H1 (cell line): ENCODE data around the gene CNNM3. TPM values are rescaled to one million over a fixed set of nuclear protein-coding genes. Genes with fewer than 3 reads are reported as not detected.
A peak's percentile ranks its signal among the peaks of the same experiment; 100 is the strongest.

Source experiments
- CTCF ChIA-PET: fragments of 300-600 bp; sonication (Branson Sonifier 250); formaldehyde crosslinking; loops from one replicate; lab custom pipeline; 2021; ENCODE audit not compliant: partially characterized antibody; lab: Charles Lee
- POLR2A ChIA-PET: fragments of 300-600 bp; sonication (Branson Sonifier 250); formaldehyde crosslinking; loops from one replicate; lab custom pipeline; 2021; ENCODE audit warnings: inconsistent platforms; ENCODE audit not compliant: partially characterized antibody; lab: Charles Lee
- DNase-seq, 2 experiments: peaks; one replicate each; pipeline versions ENCODE4 v3.0.0 to v3.0.0-alpha.2; 2010 to 2022; ENCODE audit warnings: low spot score in 2 of 2, low read depth in 1 of 2, mixed read lengths in 1 of 2
- FAIRE-seq: peaks from 2 replicates; lab custom pipeline; 2011; peaks lifted over from hg19 to GRCh38; lab: Jason Lieb, UNC
- H2AFZ ChIP-seq: 2 replicates; pipeline ENCODE4 v1.8.1; 2012; ENCODE audit warnings: low read length, inconsistent platforms
- H2AK5ac ChIP-seq: 2 replicates; pipeline ENCODE4 v1.6.1; 2013; ENCODE audit warnings: low read depth, low read length
- H2BK120ac ChIP-seq: replicated peaks from 2 replicates; pipeline ENCODE3; 2013; ENCODE audit warnings: low read depth, low read length, inconsistent platforms
- H2BK12ac ChIP-seq: 2 replicates; pipeline ENCODE4 v1.6.1; 2013; ENCODE audit warnings: low read depth, low read length
- H2BK15ac ChIP-seq: 2 replicates; pipeline ENCODE4 v1.6.1; 2013; ENCODE audit warnings: low read length
- H2BK20ac ChIP-seq: 2 replicates; pipeline ENCODE4 v1.6.1; 2013; ENCODE audit warnings: low read length
- H2BK5ac ChIP-seq: 2 replicates; pipeline ENCODE4 v1.6.1; 2013; ENCODE audit warnings: low read depth, low read length
- H3K14ac ChIP-seq: 2 replicates; pipeline ENCODE4 v1.6.1; 2013; ENCODE audit warnings: inconsistent platforms; ENCODE audit not compliant: insufficient read length
- H3K18ac ChIP-seq: 2 replicates; pipeline ENCODE4 v1.6.1; 2013; ENCODE audit warnings: low read length; ENCODE audit errors: extremely low read depth
- H3K23ac ChIP-seq: 2 replicates; pipeline ENCODE4 v1.6.1; 2013; ENCODE audit warnings: inconsistent platforms; ENCODE audit not compliant: insufficient read length
- H3K23me2 ChIP-seq: 2 replicates; pipeline ENCODE4 v1.6.1; 2013; ENCODE audit warnings: low read depth, low read length
- H3K27ac ChIP-seq: 2 replicates; pipeline ENCODE4 v1.6.1; 2011; ENCODE audit warnings: low read depth, low read length, inconsistent platforms
- H3K27me3 ChIP-seq, 4 experiments: replicated peaks in 1 of 4; 1 replicate in 1 of 4; 2 replicates in 3 of 4; pipeline versions ENCODE4 v1.6.1 to v1.8.1; 2011 to 2013; ENCODE audit warnings: low read length in 3 of 4, mild to moderate bottlenecking in 3 of 4, inconsistent platforms in 2 of 4, mixed read lengths in 2 of 4, moderate library complexity in 1 of 4; ENCODE audit not compliant: control insufficient read depth in 3 of 4, insufficient read depth in 3 of 4; ENCODE audit errors: extremely low read depth in 1 of 4
- H3K36me3 ChIP-seq, 4 experiments: 2 replicates each; pipeline versions ENCODE4 v1.6.1 to v1.8.1; 2011 to 2013; ENCODE audit warnings: mild to moderate bottlenecking in 4 of 4, low read length in 3 of 4, moderate library complexity in 2 of 4, control low read depth in 1 of 4, inconsistent platforms in 1 of 4; ENCODE audit not compliant: insufficient read depth in 4 of 4, control insufficient read depth in 2 of 4
- H3K4ac ChIP-seq: replicated peaks from 2 replicates; pipeline ENCODE3; 2013; ENCODE audit warnings: low read length, low read depth, mixed read lengths, inconsistent platforms; ENCODE audit not compliant: insufficient read length
- H3K4me1 ChIP-seq, 4 experiments: replicated peaks in 1 of 4; 1 replicate in 1 of 4; 2 replicates in 3 of 4; pipeline versions ENCODE4 v1.6.1 to v1.8.1; 2011 to 2013; ENCODE audit warnings: low read length in 3 of 4, inconsistent platforms in 2 of 4, mixed read lengths in 1 of 4; ENCODE audit not compliant: insufficient read depth in 4 of 4, control insufficient read depth in 3 of 4
- H3K4me2 ChIP-seq, 2 experiments: 2 replicates each; pipeline versions ENCODE4 v1.6.1 to v1.8.1; 2011 to 2013; ENCODE audit warnings: low read depth in 2 of 2, low read length in 2 of 2, control low read depth in 1 of 2, inconsistent platforms in 1 of 2, mild to moderate bottlenecking in 1 of 2; ENCODE audit not compliant: insufficient read depth in 1 of 2
- H3K4me3 ChIP-seq, 4 experiments: fragments of 200-600, 300-600 bp in 1 of 4; sonication (generic), shearing (Covaris generic), sonication (Bioruptor Twin) in 1 of 4; 2 replicates each; pipeline versions ENCODE4 v1.5.1 to v1.8.1; 2011 to 2016; ENCODE audit warnings: low read length in 4 of 4, low read depth in 3 of 4, control low read depth in 2 of 4, inconsistent platforms in 2 of 4, mild to moderate bottlenecking in 2 of 4, mixed read lengths in 1 of 4, moderate library complexity in 1 of 4; ENCODE audit not compliant: insufficient read depth in 2 of 4; ENCODE audit errors: extremely low read depth in 1 of 4
- H3K56ac ChIP-seq: replicated peaks from 2 replicates; pipeline ENCODE3; 2013; ENCODE audit warnings: low read depth, mild to moderate bottlenecking, mixed read lengths, low read length, inconsistent platforms; ENCODE audit not compliant: insufficient read length
- H3K79me1 ChIP-seq: 2 replicates; pipeline ENCODE4 v1.6.1; 2013; ENCODE audit warnings: low read depth, low read length, control low read depth
- H3K79me2 ChIP-seq, 2 experiments: 2 replicates each; pipeline versions ENCODE4 v1.6.1 to v1.8.1; 2012 to 2013; ENCODE audit warnings: low read length in 2 of 2, mild to moderate bottlenecking in 2 of 2, inconsistent platforms in 1 of 2; ENCODE audit not compliant: insufficient read depth in 2 of 2, control insufficient read depth in 1 of 2
- H3K9ac ChIP-seq, 4 experiments: replicated peaks in 1 of 4; 1 replicate in 1 of 4; 2 replicates in 3 of 4; pipeline versions ENCODE4 v1.6.1 to v1.8.1; 2011 to 2013; ENCODE audit warnings: low read depth in 3 of 4, low read length in 3 of 4, control low read depth in 2 of 4, mild to moderate bottlenecking in 2 of 4, moderate library complexity in 2 of 4, inconsistent platforms in 1 of 4; ENCODE audit errors: extremely low read depth in 1 of 4
- H3K9me3 ChIP-seq, 2 experiments: 2 replicates each; pipeline versions ENCODE4 v1.6.1 to v1.8.1; 2012 to 2013; ENCODE audit warnings: mild to moderate bottlenecking in 2 of 2, moderate library complexity in 2 of 2, control low read depth in 1 of 2, inconsistent platforms in 1 of 2, low read depth in 1 of 2, low read length in 1 of 2, mixed read lengths in 1 of 2; ENCODE audit not compliant: insufficient read depth in 2 of 2
- H4K20me1 ChIP-seq, 2 experiments: replicated peaks in 1 of 2; 2 replicates each; pipeline versions ENCODE3 to v1.8.1; 2011 to 2013; ENCODE audit warnings: inconsistent platforms in 2 of 2, low read length in 2 of 2, mild to moderate bottlenecking in 1 of 2; ENCODE audit not compliant: insufficient read depth in 2 of 2, control insufficient read depth in 1 of 2
- H4K5ac ChIP-seq: 2 replicates; pipeline ENCODE4 v1.6.1; 2013; ENCODE audit warnings: low read length, low read depth, mixed read lengths, inconsistent platforms; ENCODE audit not compliant: insufficient read length
- H4K8ac ChIP-seq: 2 replicates; pipeline ENCODE4 v1.8.0; 2013; ENCODE audit warnings: mild to moderate bottlenecking, moderate library complexity, low read length, inconsistent platforms; ENCODE audit not compliant: insufficient read depth; ENCODE audit errors: extremely low read depth
- H4K91ac ChIP-seq: replicated peaks from 2 replicates; pipeline ENCODE3; 2013; ENCODE audit warnings: low read length, mixed read lengths, inconsistent platforms; ENCODE audit not compliant: insufficient read length
- BRCA1 ChIP-seq: IDR thresholded peaks from 2 replicates; pipeline ENCODE4 v1.6.1; 2012; ENCODE audit warnings: low read depth, low read length, improper control_type of control experiment
- CBX8 ChIP-seq: fragments of 300-800, 300-1000 bp; sonication (generic); IDR thresholded peaks from 2 replicates; pipeline ENCODE4 v1.7.1; 2016; ENCODE audit warnings: low read depth, low read length, borderline replicate concordance
- CHD1 ChIP-seq: IDR thresholded peaks from 2 replicates; pipeline ENCODE4 v1.6.1; 2012; ENCODE audit warnings: low read depth, low read length, improper control_type of control experiment
- EZH2 ChIP-seq: fragments of 200-600 bp; sonication (generic); IDR thresholded peaks from 2 replicates; pipeline ENCODE4 v1.7.1; 2012; ENCODE audit warnings: low read depth, mild to moderate bottlenecking, moderate library complexity, low read length, inconsistent platforms; ENCODE audit not compliant: severe bottlenecking
- HDAC6 ChIP-seq: IDR thresholded peaks from one replicate; pipeline ENCODE4 v1.7.1; 2012; ENCODE audit warnings: low read depth, mild to moderate bottlenecking, inconsistent platforms, low read length, moderate library complexity
- KDM4A ChIP-seq: IDR thresholded peaks from one replicate; pipeline ENCODE4 v1.7.1; 2012; ENCODE audit warnings: low read depth, mild to moderate bottlenecking, moderate library complexity, low read length, inconsistent platforms; ENCODE audit not compliant: severe bottlenecking
- KDM5A ChIP-seq: fragments of 200-600 bp; IDR thresholded peaks from 2 replicates; pipeline ENCODE4 v1.7.1; 2012; ENCODE audit warnings: mild to moderate bottlenecking, low read length, inconsistent platforms, mixed read lengths
- SRF ChIP-seq: IDR thresholded peaks from 2 replicates; pipeline ENCODE4 v1.6.1; 2011; ENCODE audit warnings: mild to moderate bottlenecking, low read depth, low read length, moderate library complexity
- SUZ12 ChIP-seq: fragments of 200-600 bp; sonication (generic); IDR thresholded peaks from 2 replicates; pipeline ENCODE4 v1.6.1; 2012; ENCODE audit warnings: mild to moderate bottlenecking, inconsistent platforms, low read length, moderate library complexity, mixed read lengths
- TAF1 ChIP-seq: IDR thresholded peaks from 2 replicates; pipeline ENCODE4 v1.6.1; 2011; ENCODE audit warnings: mild to moderate bottlenecking, low read depth, low read length
- WGBS, 2 experiments: shearing (Covaris generic) in 1 of 2; methylation state at CpG; one replicate each; pipeline versions ENCODE4 v1.1.6 to v1.1.7; 2013 to 2015; ENCODE audit warnings: low lambda C conversion rate in 2 of 2, mixed read lengths in 2 of 2, inconsistent platforms in 1 of 2, low coverage in 1 of 2, missing lambda C conversion rate in 1 of 2; ENCODE audit not compliant: insufficient replicate concordance in 2 of 2, insufficient coverage in 1 of 2, insufficient read length in 1 of 2; ENCODE audit errors: extremely low coverage in 1 of 2, missing lambda C conversion rate in 1 of 2; 5-methylcytosine and 5-hydroxymethylcytosine counted together
- polyA plus RNA-seq, 7 experiments: library from polyadenylated mRNA; depleted of rRNA in 3 of 7; stranded (reverse) in 5 of 7; unstranded in 2 of 7; fragments of >200 nt in 5 of 7; fragments of 200-250 nt in 2 of 7; gene quantifications; 1 replicate in 5 of 7; 2 replicates in 1 of 7; 4 replicates in 1 of 7; pipeline versions ENCODE4 v1.2.1 to v1.2.3, GENCODE V29; 2011 to 2013; ENCODE audit warnings: missing spikeins in 2 of 7, mixed read lengths in 2 of 7
- total RNA-seq: library from RNA; stranded (reverse); fragmentation: NEBNext Ultra II Directional; extraction: Animal tissue kit (Norgen Biotek cat#: 25700); gene quantifications from 2 replicates; pipeline ENCODE4 v1.2.1, GENCODE V29; 2021

Gene CNNM3
- total and polyA plus RNA-seq, 2 of the 8 experiments (the other 6 are each of a cell fraction or from before 2014, with no cell fraction given), result 29.1 to 29.2 TPM

- no peak for FAIRE-seq
- H3K56ac ChIP-seq, result no peak overlapping the region
Measured at GRCh38 chr2:96866149-96866548, 50.1 kb downstream of the CNNM3 start.

More at GRCh38 chr2:96866149-96866548, 50.1 kb downstream of the CNNM3 start:
- peaks cover 16% of the 10 kb centered on the region for H3K79me1 ChIP-seq
- H3K9me3 ChIP-seq, result no peaks in the 10 kb centered on the region
- H3K18ac ChIP-seq, result no peak overlapping the region
- no peak overlapping the region for H2BK12ac ChIP-seq
- POLR2A ChIA-PET, result interaction anchor here (0.7 to 4.2 kb wide), 3 partner anchors 8 to 93 kb away, joined by 3 to 49 read pairs (median 3); partner anchors contain the start of gene ANKRD39
- no peak overlapping the region for H3K4ac ChIP-seq
- H2BK20ac ChIP-seq, result no peak overlapping the region
- no peak overlapping the region for H2BK5ac ChIP-seq
- H3K4me1 ChIP-seq, result peaks cover 2 to 19% (median 14%) of the 10 kb centered on the region in 4 experiments
- H3K4me2 ChIP-seq, result no peak overlapping the region
- H3K14ac ChIP-seq, result no peak overlapping the region
- 0 out of 2 replicates have a peak overlapping the region, but pooled peaks have one; percentile 38 for H3K27ac ChIP-seq
- no peak overlapping the region for H2AFZ ChIP-seq
- H3K79me2 ChIP-seq, result peaks cover 4 to 36% of the 10 kb centered on the region in 2 experiments
- H4K5ac ChIP-seq, result no peak overlapping the region
- 96% methylated on average over 8 of the region's 14 CpGs; no CpG with 5 or more reads in 1 of the 2 experiments for WGBS, 2 experiments
- no peak overlapping the region for H2AK5ac ChIP-seq
- TF ChIP-seq EZH2 (no peak), SRF (no peak), CBX8 (no peak), SUZ12 (no peak), CHD1 (no peak), BRCA1 (no peak), KDM4A (no peak), TAF1 (no peak), KDM5A (no peak), HDAC6 (no peak)
- no peak overlapping the region for H4K91ac ChIP-seq
- no peak overlapping the region for H3K9ac ChIP-seq
- H2BK15ac ChIP-seq, result no peak overlapping the region
- CTCF ChIA-PET, result interaction anchor here (1.4 to 6.1 kb wide), 3 partner anchors 50 to 95 kb away, joined by 3 to 47 read pairs (median 4); partner anchors contain the start of gene CNNM3
- H3K4me3 ChIP-seq, result no peak overlapping the region
- no peak for DNase-seq
- peaks cover 14% of the 10 kb centered on the region for H3K23me2 ChIP-seq
- H3K27me3 ChIP-seq, result peaks cover 0 to 3% (median 0%) of the 10 kb centered on the region in 4 experiments; a peak in 2 of 7 replicates
- peaks cover 9 to 26% of the 10 kb centered on the region in 2 experiments for H4K20me1 ChIP-seq
- H3K23ac ChIP-seq, result no peak overlapping the region
- H4K8ac ChIP-seq, result no peak overlapping the region; the same call in 1 of the 2 replicates
- H3K36me3 ChIP-seq, result peaks cover 33 to 59% (median 49%) of the 10 kb centered on the region in 4 experiments
- H2BK120ac ChIP-seq, result no peak overlapping the region
